HG03103 (cell line): ENCODE results near the gene GPC2.
"Not testable (repeated sequence)": the region's sequence is repeated elsewhere in the genome, so short reads cannot be mapped to it uniquely, and the experiment has no call there.

ENCODE experiments used
- ATAC-seq: cut with Tn5 transposase; IDR thresholded peaks from one replicate; pipeline ENCODE4 v1.9.1; 2021; ENCODE audit warnings: low read depth; ENCODE audit not compliant: unreplicated experiment

The GPC2 gene

DNA sequence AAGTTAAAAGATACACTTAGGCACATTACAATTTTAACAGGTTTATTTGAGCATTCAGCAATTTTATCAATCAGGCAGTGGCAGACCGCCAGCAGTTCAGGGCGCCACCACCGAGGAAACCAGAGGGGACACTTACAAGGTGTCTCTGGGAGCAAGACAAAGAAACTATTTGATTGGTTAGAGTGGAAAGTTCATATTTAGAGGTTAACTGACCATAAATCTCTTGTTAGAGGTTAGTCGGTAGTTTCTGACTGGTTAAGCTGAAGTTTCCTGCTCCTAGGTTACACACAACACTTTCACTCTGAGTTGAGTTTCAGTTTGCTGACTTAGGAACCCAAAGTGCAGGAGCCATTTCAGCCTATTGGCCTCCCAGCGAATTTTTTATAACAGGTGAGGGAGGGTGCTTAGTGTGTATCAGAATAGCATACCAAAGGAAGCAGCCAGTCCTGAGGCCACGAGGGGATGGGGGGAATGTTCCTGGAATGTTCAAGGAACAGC, 31.8 kb upstream of the GPC2 start:
- peak; percentile 73 for ATAC-seq

DNA sequence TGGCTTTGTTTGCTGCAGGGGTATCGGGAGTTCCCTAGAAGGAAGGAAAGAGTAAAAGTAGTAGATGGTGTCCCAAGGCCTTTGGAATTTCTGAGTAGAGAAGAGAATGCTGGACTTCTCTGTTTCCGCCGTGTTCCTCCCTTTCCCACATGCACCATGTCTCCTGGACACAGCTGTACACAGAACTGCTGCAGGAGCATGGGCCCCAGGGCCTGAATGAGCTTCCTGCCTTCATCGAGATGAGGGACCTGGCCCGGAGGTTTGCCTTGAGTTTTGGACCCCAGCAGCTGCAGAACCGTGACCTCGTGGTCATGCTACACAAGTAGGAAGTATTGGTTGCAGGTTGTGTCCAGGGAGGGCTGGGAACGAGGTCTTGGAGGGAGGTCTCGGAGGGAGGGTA, 27.3 kb upstream of the GPC2 start:
- ATAC-seq: no peak

DNA sequence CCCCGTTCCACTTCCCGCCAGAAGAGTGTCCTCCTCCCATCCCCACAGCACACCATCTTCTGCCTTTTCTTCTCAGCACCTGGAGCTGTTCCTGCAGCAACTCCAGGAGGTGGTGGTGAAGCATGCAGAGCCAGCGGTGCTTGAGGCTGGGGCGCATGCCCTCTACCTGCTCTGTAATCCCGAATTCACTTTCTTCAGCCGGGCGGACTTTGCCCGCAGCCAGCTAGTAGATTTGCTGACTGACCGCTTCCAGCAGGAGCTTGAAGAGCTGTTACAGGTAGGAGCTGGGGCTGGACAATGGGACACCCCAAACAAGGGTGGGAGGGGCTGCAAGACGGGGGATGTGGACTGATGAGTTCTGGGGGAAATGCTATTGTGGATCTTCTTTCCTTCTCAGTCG, 23.5 kb upstream of the GPC2 start:
- no peak for ATAC-seq

DNA sequence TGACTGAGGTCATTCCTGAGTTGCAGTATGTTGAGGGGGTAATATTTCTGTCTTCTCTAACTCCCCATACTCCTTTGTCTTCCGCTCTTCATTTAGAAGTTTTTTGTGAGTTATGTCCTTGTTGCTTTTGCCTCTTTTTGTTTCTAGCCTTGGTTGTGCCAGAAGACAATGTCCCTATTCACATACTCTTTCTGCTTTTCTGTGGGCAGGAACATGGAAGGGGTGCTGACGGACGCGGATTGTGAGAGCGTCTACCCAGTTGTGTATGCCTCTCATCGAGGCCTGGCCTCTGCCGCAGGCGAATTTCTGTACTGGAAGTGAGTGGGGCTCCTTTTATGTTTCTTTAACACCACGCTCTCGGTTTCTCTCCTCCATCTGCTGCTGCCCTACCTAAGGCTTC, 21.1 kb upstream of the GPC2 start:
- no peak for ATAC-seq

DNA sequence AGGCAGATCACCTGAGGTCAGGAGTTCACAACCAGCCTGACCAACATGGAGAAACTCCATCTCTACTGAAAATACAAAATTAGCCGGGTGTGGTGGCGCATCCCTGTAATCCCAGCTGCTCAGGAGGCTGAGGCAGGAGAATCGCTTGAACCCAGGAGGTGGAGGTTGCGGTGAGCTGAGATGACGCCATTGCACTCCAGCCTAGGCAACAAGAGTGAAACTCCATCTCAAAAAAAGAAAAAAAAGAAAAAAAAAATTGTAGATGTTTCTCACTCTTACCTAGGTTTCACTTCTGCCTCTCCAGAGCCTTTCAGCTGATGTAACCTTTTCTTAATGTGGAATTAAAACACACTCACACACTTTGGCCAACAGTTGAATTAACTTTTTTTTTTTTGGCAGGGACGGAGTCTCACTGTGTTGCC, 18.7 kb upstream of the GPC2 start:
- not testable (repeated sequence) for ATAC-seq

- ATAC-seq: no peak
Observed at GRCh38 chr7:100195222-100195621, 18.0 kb upstream of the GPC2 start.

DNA sequence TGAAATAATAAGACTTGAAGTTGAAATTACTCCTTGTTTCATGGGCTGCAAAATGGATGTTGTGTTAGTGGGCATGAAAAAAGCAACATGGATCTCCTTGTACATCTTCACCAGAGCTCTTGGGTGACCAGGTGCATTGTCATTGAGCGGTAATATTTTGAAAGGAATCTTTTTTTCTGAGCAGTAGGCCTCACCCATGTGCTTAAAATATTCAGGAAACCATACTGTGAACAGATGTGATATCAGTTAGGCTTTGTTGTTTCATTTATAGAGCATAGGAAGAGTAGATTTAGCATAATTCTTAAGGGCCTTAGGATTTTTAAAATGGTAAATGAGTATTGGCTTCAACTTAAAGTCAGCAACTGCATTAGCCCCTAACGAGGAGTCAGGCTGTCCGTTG, 15.8 kb upstream of the GPC2 start:
- no peak for ATAC-seq

DNA sequence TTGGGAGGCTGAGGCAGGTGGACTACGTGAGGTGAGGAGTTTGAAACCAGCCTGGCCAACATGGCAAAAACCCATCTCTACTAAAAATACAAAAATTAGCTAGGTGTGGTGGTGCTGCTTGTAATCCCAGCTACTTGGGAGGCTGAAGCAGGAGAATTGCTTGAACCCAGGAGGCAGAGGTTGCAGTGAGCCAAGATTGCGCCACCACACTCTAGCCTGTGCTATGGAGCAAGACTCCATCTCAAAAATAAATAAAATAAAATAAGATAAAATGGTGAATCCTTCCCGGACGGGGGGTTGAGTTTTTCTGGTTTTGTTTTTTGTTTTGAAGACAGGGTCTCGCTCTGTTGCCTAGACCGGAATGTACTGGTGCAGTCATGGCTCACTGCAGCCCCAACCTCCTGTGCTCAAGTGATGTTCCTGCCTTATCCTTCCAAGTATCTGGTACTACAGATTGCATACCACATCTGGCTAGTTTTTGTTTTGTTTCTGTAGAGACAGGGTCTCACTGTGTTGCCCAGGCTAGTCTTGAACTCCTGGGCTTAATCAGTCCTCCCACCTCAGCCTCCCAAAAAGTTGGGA, 15.2 kb upstream of the GPC2 start:
- not testable (repeated sequence) for ATAC-seq

GRCh38 chr7:100191775-100192174, 14.6 kb upstream of the GPC2 start:
- ATAC-seq: no peak

GRCh38 chr7:100190048-100190711, 13.0 kb upstream of the GPC2 start:
- no peak for ATAC-seq

DNA sequence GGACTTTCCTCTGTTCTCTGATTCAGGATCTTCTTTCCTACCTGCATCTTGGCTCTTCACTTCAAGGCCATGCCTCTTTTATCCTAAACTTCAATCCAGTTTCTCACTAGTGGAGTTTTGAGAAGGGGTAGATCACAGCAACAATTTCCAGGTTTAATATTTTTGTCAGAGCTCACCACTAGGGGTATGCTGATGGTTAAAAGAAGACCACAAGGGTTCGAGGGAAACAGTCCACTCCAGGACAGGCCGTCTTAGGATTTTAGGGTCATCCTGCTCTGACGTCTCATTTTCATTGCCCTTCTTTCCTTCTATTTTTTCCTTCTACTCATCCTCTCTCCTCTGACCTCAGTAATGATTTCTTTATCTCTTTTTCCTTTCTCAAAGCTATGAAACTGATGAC, 11.9 kb upstream of the GPC2 start:
- ATAC-seq: no peak

DNA sequence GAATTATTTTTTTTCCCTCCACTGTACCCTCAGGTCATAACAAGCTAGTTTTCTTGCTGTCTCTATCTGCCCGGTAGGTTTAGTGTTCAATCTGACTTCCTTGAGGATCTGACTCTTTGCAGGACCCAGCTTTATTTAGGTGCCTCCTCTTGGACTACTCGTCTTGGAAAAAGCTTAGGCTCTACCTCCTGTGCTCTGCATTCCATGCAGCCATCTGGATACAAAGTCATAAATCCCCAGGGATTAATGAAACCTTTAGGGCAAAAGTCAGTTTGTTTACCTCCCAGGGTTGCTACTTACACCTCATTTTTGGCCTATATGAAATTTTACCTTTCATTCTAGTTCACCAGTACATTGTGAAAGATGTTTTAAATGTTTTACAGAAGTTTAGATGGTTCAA, 8.5 kb upstream of the GPC2 start:
- no peak for ATAC-seq

DNA sequence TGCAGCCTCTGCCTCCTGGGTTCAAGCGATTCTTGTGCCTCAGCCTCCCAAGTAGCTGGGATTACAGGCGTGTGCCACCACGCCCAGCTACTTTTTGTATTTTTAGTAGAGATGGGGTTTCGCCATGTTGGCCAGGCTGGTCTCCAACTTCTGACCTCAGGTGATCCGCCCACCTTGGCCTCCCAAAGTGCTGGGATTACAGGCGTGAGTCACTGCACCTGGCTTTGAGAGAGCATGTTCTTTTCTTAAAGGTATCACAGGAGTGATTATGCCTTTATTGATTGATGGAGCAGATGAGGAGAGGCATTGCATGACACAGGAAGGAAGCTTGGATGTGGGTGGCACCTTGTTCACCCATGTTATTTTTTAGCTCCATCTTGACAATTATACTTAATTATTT, 5.9 kb upstream of the GPC2 start:
- ATAC-seq: not testable (repeated sequence)

DNA sequence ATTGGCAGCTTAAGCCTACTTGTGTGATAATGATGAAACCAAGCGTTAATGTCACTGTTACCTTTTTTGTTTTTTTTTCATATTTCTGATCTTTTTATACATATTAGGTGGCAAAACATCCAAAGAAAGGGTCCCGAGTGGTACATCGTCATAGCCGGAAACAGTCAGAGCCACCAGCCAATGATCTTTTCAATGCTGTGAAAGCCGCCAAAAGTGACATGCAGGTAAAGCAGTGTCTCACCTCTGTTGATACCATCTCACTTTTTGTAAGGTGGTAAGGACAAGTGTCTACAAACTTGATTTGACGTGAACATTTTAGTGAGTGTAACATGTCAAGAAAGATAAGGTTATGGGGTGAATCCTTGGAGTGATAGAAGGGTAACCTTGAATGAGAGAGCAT, 5.4 kb upstream of the GPC2 start:
- not testable (repeated sequence) for ATAC-seq

DNA sequence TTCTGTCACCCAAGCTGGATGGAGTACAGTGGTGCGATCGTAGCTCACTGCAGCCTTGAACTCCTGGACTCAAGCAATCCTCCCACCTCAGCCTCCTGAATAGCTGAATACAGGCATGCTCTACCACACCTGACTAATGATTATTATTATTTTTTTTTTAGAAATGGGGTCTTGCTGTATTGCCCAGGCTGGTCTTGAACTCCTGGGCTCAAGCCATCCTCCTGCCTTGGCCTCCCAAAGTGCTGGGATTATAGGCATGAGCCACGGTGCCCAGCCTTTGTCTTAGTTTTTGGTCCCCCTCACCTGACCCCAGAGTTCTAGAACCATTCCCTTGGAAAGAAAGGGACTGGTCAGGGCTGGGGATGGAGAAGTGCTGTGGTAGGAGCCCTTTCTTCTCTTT, 2.9 kb upstream of the GPC2 start:
- ATAC-seq: not testable (repeated sequence)

DNA sequence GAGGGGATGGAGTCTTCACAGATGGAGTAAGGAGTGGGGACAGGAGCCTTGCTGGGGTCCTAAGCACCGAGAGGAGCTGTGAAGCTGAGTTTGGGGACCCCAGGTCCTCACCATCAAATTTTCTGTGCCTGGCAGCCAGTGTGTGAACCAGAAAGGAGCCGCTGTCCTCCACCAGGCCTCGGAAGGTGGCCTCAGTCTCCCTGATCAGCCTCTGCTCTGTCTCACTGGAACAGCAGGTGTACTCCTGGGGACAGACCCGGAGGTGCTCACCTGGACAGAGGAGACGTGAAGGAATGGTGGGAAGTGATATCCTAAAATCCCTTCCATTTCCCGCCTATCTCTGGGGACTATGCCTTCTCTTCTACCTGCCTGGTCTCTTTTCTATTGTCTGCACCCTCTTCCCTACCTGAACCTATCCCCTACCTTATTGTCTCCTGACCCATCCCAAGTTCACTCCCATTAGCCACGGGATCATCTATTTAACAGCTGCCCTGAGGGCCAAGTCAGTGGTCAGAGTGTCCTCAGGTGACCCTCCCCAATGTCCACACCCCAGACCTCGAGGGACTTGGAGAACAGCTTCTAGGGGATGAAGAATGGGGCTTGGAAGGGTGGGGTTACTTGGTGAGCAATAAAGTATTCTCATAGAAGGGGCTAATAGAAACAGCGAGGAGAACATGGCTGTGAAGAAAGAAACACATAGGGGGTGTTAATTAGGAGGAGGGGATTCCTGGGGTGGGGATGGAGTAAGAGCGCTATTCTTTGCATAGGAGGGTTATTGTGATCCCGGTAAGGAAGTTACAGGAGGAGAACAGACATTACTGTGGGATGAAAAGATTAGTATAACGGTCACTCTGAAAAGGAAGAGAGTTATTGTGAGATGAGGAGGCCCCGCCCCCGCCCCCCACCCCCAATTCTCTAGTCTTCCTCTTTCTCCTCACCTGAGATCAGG, 811 bp downstream of the GPC2 start:
- ATAC-seq: no peak

- no peak for ATAC-seq
Observed at GRCh38 chr7:100175296-100175935, 1.8 kb downstream of the GPC2 start.

- ATAC-seq: no peak
Observed at GRCh38 chr7:100174582-100174981, 2.6 kb downstream of the GPC2 start.

DNA sequence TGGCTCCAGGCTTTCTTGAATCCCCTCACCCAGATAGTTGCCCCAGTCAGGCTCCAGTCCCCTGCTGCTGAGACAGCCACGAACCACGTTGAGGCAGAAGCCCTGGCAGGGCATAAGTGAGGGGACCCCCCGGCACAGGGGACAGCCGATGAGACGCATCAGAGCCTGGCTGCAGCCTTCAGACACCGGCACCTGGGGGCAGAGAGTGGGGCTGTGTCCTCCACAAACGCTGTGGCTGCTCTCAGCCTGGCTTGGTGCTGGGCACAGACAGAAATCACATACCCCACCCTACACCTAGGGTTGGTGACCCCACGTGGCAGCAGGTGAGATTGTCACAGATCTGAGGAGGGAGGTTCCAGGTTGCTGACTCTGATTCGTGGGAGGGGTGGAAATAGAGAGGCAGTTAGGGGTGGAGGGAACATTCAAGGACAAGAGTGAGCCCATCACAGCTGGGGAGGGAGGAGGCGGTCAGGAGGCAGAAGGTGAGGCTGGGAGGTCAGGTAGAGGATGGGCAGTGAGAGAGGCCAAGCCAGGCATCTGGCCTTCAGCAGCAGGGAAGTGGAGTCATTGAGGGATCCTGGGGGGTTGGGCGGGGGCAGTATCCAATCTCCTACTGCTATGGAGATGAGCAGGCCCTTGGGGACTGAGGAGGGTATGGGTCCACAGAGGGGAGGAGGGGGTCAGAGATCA, 3.2 kb downstream of the GPC2 start:
- ATAC-seq: no peak

- no peak for ATAC-seq
Observed at GRCh38 chr7:100171840-100172239, 5.3 kb downstream of the GPC2 start.
